Renal cortex interstitium (tissue), 15 donors: ENCODE results near the gene HTR2A. TPM values are rescaled to one million over a fixed set of nuclear protein-coding genes. Genes with fewer than 3 reads are reported as not detected.
A peak's percentile ranks its signal among the peaks of the same experiment; 100 is the strongest.

Experiments
- DNase-seq, 11 donors: peaks; one replicate each; pipeline ENCODE4 v3.0.0-alpha.2; 2013; ENCODE audit warnings: low read depth in 9 of 11, low spot score in 4 of 11; ENCODE audit errors: extremely low read depth in 1 of 11
- long read RNA-seq, 16 experiments: transcript quantifications; one replicate each; lab custom pipeline, GENCODE V29; 2026
- polyA plus RNA-seq, 3 donors: library from polyadenylated mRNA; unstranded; fragments of 120-200 nt; gene quantifications; one replicate each; pipeline ENCODE4 v1.2.1, GENCODE V29; 2013; ENCODE audit not compliant: insufficient read length in 3 of 3

The HTR2A gene
- under 1 TPM; 0.61 to 0.72 (median 0.65) TPM for polyA plus RNA-seq
- long read RNA-seq, donor 1: 0 reads
- long read RNA-seq, donor 2: 0 reads
- long read RNA-seq, donor 3, full-length matches to known transcripts: 1 of 1 reads
- long read RNA-seq, donor 3, partial matches to known transcripts: 0 of 1 reads
- long read RNA-seq, donor 3, other reads (novel, unspliced or antisense): 0 of 1 reads
- long read RNA-seq, donor 4: 0 reads
- long read RNA-seq, donor 5: 0 reads
- long read RNA-seq, donor 6: 0 reads
- long read RNA-seq, donor 7, partial matches to known transcripts: 0 of 1 reads
- long read RNA-seq, donor 7, other reads (novel, unspliced or antisense): 0 of 1 reads
- long read RNA-seq, donor 8: 0 reads
- long read RNA-seq, donor 9: 0 reads
- long read RNA-seq, donor 10: 0 reads
- long read RNA-seq, donor 11, full-length matches to known transcripts: 1 of 1 reads
- long read RNA-seq, donor 11, partial matches to known transcripts: 0 of 1 reads
- long read RNA-seq, donor 11, other reads (novel, unspliced or antisense): 0 of 1 reads
- long read RNA-seq, donor 12: 0 reads
- long read RNA-seq, donor 13: 0 reads
- long read RNA-seq, donor 14: 0 reads
- long read RNA-seq, donor 15, full-length matches to known transcripts: 1 of 1 reads
- long read RNA-seq, donor 15, partial matches to known transcripts: 0 of 1 reads
- long read RNA-seq, donor 15, other reads (novel, unspliced or antisense): 0 of 1 reads
- long read RNA-seq, donor 16, full-length matches to known transcripts: 4 of 4 reads
- long read RNA-seq, donor 16, partial matches to known transcripts: 0 of 4 reads
- long read RNA-seq, donor 16, other reads (novel, unspliced or antisense): 0 of 4 reads

GRCh38 chr13:46896341-46897137 is at the start of gene HTR2A:
Gene HTR2A (minus strand): TSS chr13:46897053. CDS start chr13:46895906, 1,147 bp downstream.
- DNase-seq: peak in 8 of 11 donors; percentile 28 to 60 (median 38)

GRCh38 chr13:46936525-46936924 is 39.7 kb upstream of the HTR2A start:
- no peak for DNase-seq

GRCh38 chr13:46934749-46935148 is 37.9 kb upstream of the HTR2A start:
- no peak for DNase-seq

GRCh38 chr13:46926916-46927590 is 30.2 kb upstream of the HTR2A start:
- no peak for DNase-seq

GRCh38 chr13:46925486-46925885 is 28.6 kb upstream of the HTR2A start:
- no peak for DNase-seq

- no peak for DNase-seq
Observed at GRCh38 chr13:46914341-46914740, 17.5 kb upstream of the HTR2A start.

GRCh38 chr13:46913757-46914156 is 16.9 kb upstream of the HTR2A start:
- no peak for DNase-seq

GRCh38 chr13:46909042-46909441 is 12.2 kb upstream of the HTR2A start:
- no peak for DNase-seq

GRCh38 chr13:46908501-46908900 is 11.6 kb upstream of the HTR2A start:
- no peak for DNase-seq

- no peak for DNase-seq
Observed at GRCh38 chr13:46906405-46906804, 9.6 kb upstream of the HTR2A start.

GRCh38 chr13:46905249-46905648 is 8.4 kb upstream of the HTR2A start:
- DNase-seq: no peak

GRCh38 chr13:46903748-46904147 is 6.9 kb upstream of the HTR2A start:
- DNase-seq: no peak

- no peak for DNase-seq
Observed at GRCh38 chr13:46901721-46902120, 4.9 kb upstream of the HTR2A start.

GRCh38 chr13:46899801-46900200 is 2.9 kb upstream of the HTR2A start:
- no peak for DNase-seq

- no peak for DNase-seq
Observed at GRCh38 chr13:46895381-46895780, 1.5 kb downstream of the HTR2A start.

- no peak for DNase-seq
Observed at GRCh38 chr13:46894568-46894967, 2.3 kb downstream of the HTR2A start.

GRCh38 chr13:46893798-46894560 is 2.9 kb downstream of the HTR2A start:
- DNase-seq: peak in 10 of 11 donors; percentile 39 to 74 (median 64)

- DNase-seq: no peak
Observed at GRCh38 chr13:46893221-46893740, 3.6 kb downstream of the HTR2A start.
